ENCODE data around the gene GATA5.

Gene GATA5

GRCh38 chr20:62458275-62459251 is 17.2 kb downstream of the GATA5 start:
- no peak overlapping the region for H3K9ac ChIP-seq (ENCODE audit: low read length)
- H3K18ac ChIP-seq (ENCODE audit: low read depth in 1 of 2, low read length in 2 of 2): no peak overlapping the region
- no peak overlapping the region for H2AFZ ChIP-seq (ENCODE audit: low read depth, low read length)
- no peak overlapping the region for H4K8ac ChIP-seq (ENCODE audit: low read length)
- no peaks in the 10 kb centered on the region for H3K9me3 ChIP-seq (ENCODE audit: control insufficient read depth, low read length)
- H2BK120ac ChIP-seq (ENCODE audit: low read depth, low read length): no peak overlapping the region
- H3K27ac ChIP-seq (ENCODE audit: low read length, poor library complexity, severe bottlenecking): no peak overlapping the region
- 76% methylated on average over 36 of the region's 41 CpGs for WGBS
- no peak overlapping the region for H2BK15ac ChIP-seq (ENCODE audit: low read depth, poor library complexity, severe bottlenecking)
- H2BK12ac ChIP-seq (ENCODE audit: low read length in 2 of 2): no peak overlapping the region
- no peak overlapping the region for H3K14ac ChIP-seq (ENCODE audit: low read length in 2 of 2)
- peaks cover 30 to 84% of the 10 kb centered on the region in 2 experiments for H3K27me3 ChIP-seq (ENCODE audit: control insufficient read depth in 1 of 2, insufficient read depth in 1 of 2, low read length in 2 of 2)
- DNase-seq: no peak
- no peaks in the 10 kb centered on the region for H3K36me3 ChIP-seq (ENCODE audit: control insufficient read depth in 1 of 2, insufficient read depth in 2 of 2, low read depth in 1 of 2, low read length in 2 of 2)
- no peak overlapping the region for H3K4ac ChIP-seq (ENCODE audit: low read depth in 1 of 2, low read length in 2 of 2)
- no peak overlapping the region for H2BK5ac ChIP-seq (ENCODE audit: low read depth, low read length, poor library complexity, severe bottlenecking)
- H3K79me1 ChIP-seq (replicated peaks; ENCODE audit: low read length, poor library complexity, severe bottlenecking): no peaks in the 10 kb centered on the region
- H3K4me1 ChIP-seq (ENCODE audit: control insufficient read depth, insufficient read depth, low read depth, low read length): no peaks in the 10 kb centered on the region
- H3K23ac ChIP-seq (ENCODE audit: low read length in 2 of 2): no peak overlapping the region
- no peak overlapping the region for H2AK5ac ChIP-seq (ENCODE audit: low read length, severe bottlenecking)
- H4K91ac ChIP-seq (ENCODE audit: low read length): no peak overlapping the region
- no peak overlapping the region for H3K4me2 ChIP-seq (ENCODE audit: low read length, poor library complexity, severe bottlenecking)
- no peak overlapping the region for H3K4me3 ChIP-seq (ENCODE audit: insufficient read depth in 1 of 2, low read depth in 1 of 2, low read length in 2 of 2)

GRCh38 chr20:62457831-62458230 is 18.0 kb downstream of the GATA5 start:
- Histone ChIP-seq H4K8ac (ENCODE audit: low read length) (no peak overlapping the region), H2BK120ac (ENCODE audit: low read depth, low read length) (no peak overlapping the region), H3K14ac (ENCODE audit: low read length in 2 of 2) (no peak overlapping the region), H3K4me1 (ENCODE audit: control insufficient read depth, insufficient read depth, low read depth, low read length) (no peaks in the 10 kb centered on the region), H3K79me1 (replicated peaks; ENCODE audit: low read length, poor library complexity, severe bottlenecking) (no peaks in the 10 kb centered on the region), H3K4ac (ENCODE audit: low read depth in 1 of 2, low read length in 2 of 2) (no peak overlapping the region), H3K9ac (ENCODE audit: low read length) (no peak overlapping the region), H3K27ac (ENCODE audit: low read length, poor library complexity, severe bottlenecking) (no peak overlapping the region), H2AK5ac (ENCODE audit: low read length, severe bottlenecking) (no peak overlapping the region), H3K4me3 (ENCODE audit: insufficient read depth in 1 of 2, low read depth in 1 of 2, low read length in 2 of 2) (no peak overlapping the region), H3K18ac (ENCODE audit: low read depth in 1 of 2, low read length in 2 of 2) (no peak overlapping the region), H2BK12ac (ENCODE audit: low read length in 2 of 2) (no peak overlapping the region), H3K36me3 (ENCODE audit: control insufficient read depth in 1 of 2, insufficient read depth in 2 of 2, low read depth in 1 of 2, low read length in 2 of 2) (no peaks in the 10 kb centered on the region), H2AFZ (ENCODE audit: low read depth, low read length) (no peak overlapping the region), H3K23ac (ENCODE audit: low read length in 2 of 2) (no peak overlapping the region), H2BK5ac (ENCODE audit: low read depth, low read length, poor library complexity, severe bottlenecking) (no peak overlapping the region), H2BK15ac (ENCODE audit: low read depth, poor library complexity, severe bottlenecking) (no peak overlapping the region), H3K27me3 (ENCODE audit: control insufficient read depth in 1 of 2, insufficient read depth in 1 of 2, low read length in 2 of 2) (peaks cover 37 to 89% of the 10 kb centered on the region in 2 experiments), H3K4me2 (ENCODE audit: low read length, poor library complexity, severe bottlenecking) (no peak overlapping the region), H4K91ac (ENCODE audit: low read length) (no peak overlapping the region), H3K9me3 (ENCODE audit: control insufficient read depth, low read length) (no peaks in the 10 kb centered on the region)
- 90% methylated on average over 20 of the region's 20 CpGs for WGBS
- no peak for DNase-seq

- Histone ChIP-seq H2BK12ac (ENCODE audit: low read length in 2 of 2) (no peak overlapping the region), H2BK15ac (ENCODE audit: low read depth, poor library complexity, severe bottlenecking) (no peak overlapping the region), H3K36me3 (ENCODE audit: control insufficient read depth in 1 of 2, insufficient read depth in 2 of 2, low read depth in 1 of 2, low read length in 2 of 2) (no peaks in the 10 kb centered on the region), H2AFZ (ENCODE audit: low read depth, low read length) (no peak overlapping the region), H2AK5ac (ENCODE audit: low read length, severe bottlenecking) (no peak overlapping the region), H3K4me3 (ENCODE audit: insufficient read depth in 1 of 2, low read depth in 1 of 2, low read length in 2 of 2) (no peak overlapping the region), H3K79me1 (replicated peaks; ENCODE audit: low read length, poor library complexity, severe bottlenecking) (no peaks in the 10 kb centered on the region), H3K9me3 (ENCODE audit: control insufficient read depth, low read length) (no peaks in the 10 kb centered on the region), H3K27me3 (ENCODE audit: control insufficient read depth in 1 of 2, insufficient read depth in 1 of 2, low read length in 2 of 2) (peaks cover 44 to 89% of the 10 kb centered on the region in 2 experiments), H3K9ac (ENCODE audit: low read length) (no peak overlapping the region), H3K18ac (ENCODE audit: low read depth in 1 of 2, low read length in 2 of 2) (no peak overlapping the region), H4K91ac (ENCODE audit: low read length) (no peak overlapping the region), H3K4me2 (ENCODE audit: low read length, poor library complexity, severe bottlenecking) (no peak overlapping the region), H2BK5ac (ENCODE audit: low read depth, low read length, poor library complexity, severe bottlenecking) (no peak overlapping the region), H2BK120ac (ENCODE audit: low read depth, low read length) (no peak overlapping the region), H3K27ac (ENCODE audit: low read length, poor library complexity, severe bottlenecking) (no peak overlapping the region), H3K4ac (ENCODE audit: low read depth in 1 of 2, low read length in 2 of 2) (no peak overlapping the region), H3K14ac (ENCODE audit: low read length in 2 of 2) (no peak overlapping the region), H3K23ac (ENCODE audit: low read length in 2 of 2) (no peak overlapping the region), H4K8ac (ENCODE audit: low read length) (no peak overlapping the region), H3K4me1 (ENCODE audit: control insufficient read depth, insufficient read depth, low read depth, low read length) (no peaks in the 10 kb centered on the region)
- 93% methylated on average over 17 of the region's 17 CpGs for WGBS
- DNase-seq: no peak
Observed at GRCh38 chr20:62457098-62457497, 18.7 kb downstream of the GATA5 start.

GRCh38 chr20:62455929-62456328 is 19.9 kb downstream of the GATA5 start:
- no peak overlapping the region for H3K18ac ChIP-seq (ENCODE audit: low read depth in 1 of 2, low read length in 2 of 2)
- H4K8ac ChIP-seq (ENCODE audit: low read length): no peak overlapping the region
- H3K4ac ChIP-seq (ENCODE audit: low read depth in 1 of 2, low read length in 2 of 2): no peak overlapping the region
- peaks cover 51 to 81% of the 10 kb centered on the region in 2 experiments for H3K27me3 ChIP-seq (ENCODE audit: control insufficient read depth in 1 of 2, insufficient read depth in 1 of 2, low read length in 2 of 2)
- H3K4me2 ChIP-seq (ENCODE audit: low read length, poor library complexity, severe bottlenecking): no peak overlapping the region
- no peak overlapping the region for H2AFZ ChIP-seq (ENCODE audit: low read depth, low read length)
- H2BK5ac ChIP-seq (ENCODE audit: low read depth, low read length, poor library complexity, severe bottlenecking): no peak overlapping the region
- no peak overlapping the region for H2BK12ac ChIP-seq (ENCODE audit: low read length in 2 of 2)
- WGBS: 71% methylated on average over 15 of the region's 15 CpGs
- no peak overlapping the region for H3K23ac ChIP-seq (ENCODE audit: low read length in 2 of 2)
- no peaks in the 10 kb centered on the region for H3K79me1 ChIP-seq (replicated peaks; ENCODE audit: low read length, poor library complexity, severe bottlenecking)
- H3K4me3 ChIP-seq (ENCODE audit: insufficient read depth in 1 of 2, low read depth in 1 of 2, low read length in 2 of 2): no peak overlapping the region
- no peaks in the 10 kb centered on the region for H3K36me3 ChIP-seq (ENCODE audit: control insufficient read depth in 1 of 2, insufficient read depth in 2 of 2, low read depth in 1 of 2, low read length in 2 of 2)
- no peak overlapping the region for H2BK15ac ChIP-seq (ENCODE audit: low read depth, poor library complexity, severe bottlenecking)
- H2AK5ac ChIP-seq (ENCODE audit: low read length, severe bottlenecking): no peak overlapping the region
- H4K91ac ChIP-seq (ENCODE audit: low read length): no peak overlapping the region
- DNase-seq: no peak
- H2BK120ac ChIP-seq (ENCODE audit: low read depth, low read length): no peak overlapping the region
- H3K14ac ChIP-seq (ENCODE audit: low read length in 2 of 2): peak overlapping the region in 1 of 2 experiments; percentile 10
- no peaks in the 10 kb centered on the region for H3K4me1 ChIP-seq (ENCODE audit: control insufficient read depth, insufficient read depth, low read depth, low read length)
- no peak overlapping the region for H3K9ac ChIP-seq (ENCODE audit: low read length)
- H3K9me3 ChIP-seq (ENCODE audit: control insufficient read depth, low read length): no peaks in the 10 kb centered on the region
- no peak overlapping the region for H3K27ac ChIP-seq (ENCODE audit: low read length, poor library complexity, severe bottlenecking)
